Thyroid gland (tissue), 4 donors: Measurements from ENCODE around the gene TDRD9. TPM values are rescaled to one million over a fixed set of nuclear protein-coding genes. Genes with fewer than 3 reads are reported as not detected.

Experiments used
- DNase-seq, 2 donors: peaks; one replicate each; pipeline ENCODE4 v3.0.0-alpha.2; 2019
- H3K27ac ChIP-seq, 3 donors: fragments of 200-600 bp; sonication (generic); 1 replicate in 2 of 3; 2 replicates in 1 of 3; pipeline ENCODE4 v1.5.1; 2016 to 2019; ENCODE audit warnings: mild to moderate bottlenecking in 1 of 3, moderate library complexity in 1 of 3
- H3K27me3 ChIP-seq: fragments of 200-600 bp; sonication (generic); one replicate; pipeline ENCODE4 v1.5.1; 2019
- H3K36me3 ChIP-seq, 2 donors: fragments of 200-600 bp; sonication (generic); one replicate each; pipeline ENCODE4 v1.5.1; 2016 to 2019
- H3K4me1 ChIP-seq, 2 donors: fragments of 200-600 bp; sonication (generic); one replicate each; pipeline ENCODE4 v1.5.1; 2017 to 2019
- H3K4me3 ChIP-seq, 3 donors: fragments of 200-600 bp; sonication (generic); replicated peaks in 1 of 3; 1 replicate in 2 of 3; 2 replicates in 1 of 3; pipeline ENCODE4 v1.5.1; 2016; ENCODE audit warnings: mild to moderate bottlenecking in 1 of 3
- H3K9me3 ChIP-seq: fragments of 200-600 bp; sonication (generic); one replicate; pipeline ENCODE4 v1.5.1; 2017
- POLR2A ChIP-seq, 2 donors: fragments of 450-650 bp; IDR thresholded peaks; one replicate each; pipeline ENCODE4 v1.6.1; 2017; ENCODE audit warnings: antibody characterized with exemption in 2 of 2, mild to moderate bottlenecking in 2 of 2, moderate library complexity in 1 of 2
- WGBS, 2 donors: methylation state at CpG; one replicate each; pipeline ENCODE4 v1.1.5; 2017; 5-methylcytosine and 5-hydroxymethylcytosine counted together
- intact Hi-C: fragments of 100-400 bp; cut with DNase I; formaldehyde crosslinking; loops from one replicate; pipeline ENCODE4 v1.15.1; 2023
- total RNA-seq, 4 donors: library from RNA; depleted of rRNA; stranded (reverse); fragments of >200 nt; gene quantifications; one replicate each; pipeline ENCODE4 v1.2.3, GENCODE V29; 2016
- TF ChIP-seq, protein P1 (sequence below), 6 experiments: fragments of 200-600 bp in 3 of 6; fragments of 450-650 bp in 3 of 6; sonication (generic) in 3 of 6; IDR thresholded peaks; one replicate each; pipeline ENCODE4 v1.5.1; 2016 to 2019; ENCODE audit warnings: antibody characterized with exemption in 6 of 6, mild to moderate bottlenecking in 2 of 6, inconsistent platforms in 1 of 6, moderate library complexity in 1 of 6

Gene TDRD9
- total RNA-seq, 4 donors from 2014 or later: 27.4 to 85.1 (median 50.0) TPM

DNA sequence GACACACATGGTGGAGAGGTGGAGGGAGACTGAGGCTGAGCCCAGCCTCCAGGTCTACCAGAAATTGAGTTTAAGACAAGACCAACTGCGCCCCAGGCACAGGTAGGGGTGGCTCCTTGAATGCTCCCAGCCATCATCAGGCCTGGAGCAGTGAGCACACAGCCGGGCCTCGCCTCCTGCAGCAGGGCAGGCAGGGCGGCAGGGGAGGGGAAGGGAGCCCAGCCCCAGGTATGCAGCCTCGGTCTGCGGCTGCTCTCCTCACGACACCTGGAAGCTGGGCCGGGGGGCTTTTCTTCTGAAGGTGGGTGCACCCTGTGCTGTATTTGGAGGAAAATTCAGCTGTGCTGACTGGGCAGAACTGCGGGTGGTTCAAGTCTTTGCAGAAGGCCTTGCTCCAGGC lies 29.5 kb upstream of the TDRD9 start:
- no peak overlapping the region for H3K4me3 ChIP-seq
- no peaks in the 10 kb centered on the region for H3K9me3 ChIP-seq
- WGBS, 2 donors: 89 to 93% methylated on average over 9 of the region's 9 CpGs
- intact Hi-C loops: no loop called here
- no peak overlapping the region for H3K27ac ChIP-seq
- peaks cover 0 to 25% of the 10 kb centered on the region in 2 donors for H3K4me1 ChIP-seq
- no peak for DNase-seq
- no peaks in the 10 kb centered on the region for H3K36me3 ChIP-seq
- TF ChIP-seq, protein P1, sequence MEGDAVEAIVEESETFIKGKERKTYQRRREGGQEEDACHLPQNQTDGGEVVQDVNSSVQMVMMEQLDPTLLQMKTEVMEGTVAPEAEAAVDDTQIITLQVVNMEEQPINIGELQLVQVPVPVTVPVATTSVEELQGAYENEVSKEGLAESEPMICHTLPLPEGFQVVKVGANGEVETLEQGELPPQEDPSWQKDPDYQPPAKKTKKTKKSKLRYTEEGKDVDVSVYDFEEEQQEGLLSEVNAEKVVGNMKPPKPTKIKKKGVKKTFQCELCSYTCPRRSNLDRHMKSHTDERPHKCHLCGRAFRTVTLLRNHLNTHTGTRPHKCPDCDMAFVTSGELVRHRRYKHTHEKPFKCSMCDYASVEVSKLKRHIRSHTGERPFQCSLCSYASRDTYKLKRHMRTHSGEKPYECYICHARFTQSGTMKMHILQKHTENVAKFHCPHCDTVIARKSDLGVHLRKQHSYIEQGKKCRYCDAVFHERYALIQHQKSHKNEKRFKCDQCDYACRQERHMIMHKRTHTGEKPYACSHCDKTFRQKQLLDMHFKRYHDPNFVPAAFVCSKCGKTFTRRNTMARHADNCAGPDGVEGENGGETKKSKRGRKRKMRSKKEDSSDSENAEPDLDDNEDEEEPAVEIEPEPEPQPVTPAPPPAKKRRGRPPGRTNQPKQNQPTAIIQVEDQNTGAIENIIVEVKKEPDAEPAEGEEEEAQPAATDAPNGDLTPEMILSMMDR (IDR thresholded peaks at IDR 0.05): no peak
- no peak for TF ChIP-seq POLR2A (IDR thresholded peaks at IDR 0.05)
- no peaks in the 10 kb centered on the region for H3K27me3 ChIP-seq

DNA sequence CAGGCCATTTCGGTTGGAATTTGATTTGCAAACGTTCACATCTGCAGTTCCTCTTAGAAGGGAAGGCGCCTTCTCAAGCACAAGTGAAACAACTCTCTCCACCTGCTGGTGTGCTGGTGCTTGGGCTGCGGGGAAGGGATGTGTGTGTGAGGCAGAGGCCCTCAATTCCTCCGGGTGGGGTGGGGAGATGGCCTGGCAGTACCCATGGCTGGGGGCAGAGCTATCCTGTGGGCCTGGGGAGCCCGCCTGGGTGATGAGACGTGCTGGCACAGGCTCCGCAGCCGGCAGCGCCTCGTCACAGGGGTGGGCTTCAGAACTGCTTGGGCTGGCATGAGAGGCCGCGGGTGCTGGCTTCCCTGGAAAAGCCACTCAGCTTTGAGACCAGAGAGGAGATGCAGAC lies 28.9 kb upstream of the TDRD9 start:
- WGBS, 2 donors: 70 to 82% methylated on average over 7 to 13 of the region's 13 CpGs
- TF ChIP-seq, protein P1 (IDR thresholded peaks at IDR 0.05): no peak
- no peak for TF ChIP-seq POLR2A (IDR thresholded peaks at IDR 0.05)
- DNase-seq: no peak

DNA sequence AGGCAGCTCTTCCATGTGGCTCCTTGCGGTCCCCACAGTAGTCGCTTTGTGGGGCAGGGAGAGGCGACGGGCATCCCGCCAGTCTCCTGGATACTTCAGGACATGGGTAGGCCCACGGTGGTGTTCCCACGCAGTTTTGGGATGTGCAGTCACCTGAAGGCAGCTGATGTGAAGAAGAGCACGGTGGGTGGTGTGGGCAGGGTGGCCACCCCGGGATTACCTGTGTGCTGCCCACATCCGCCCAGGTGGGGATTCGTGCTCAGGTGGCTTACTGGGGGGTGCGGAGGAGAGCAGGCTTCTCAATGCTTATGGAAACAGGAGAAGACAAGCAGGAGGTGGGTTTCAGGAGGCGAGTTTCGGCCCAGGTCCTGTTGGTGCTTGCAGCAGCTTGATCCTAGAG lies 28.4 kb upstream of the TDRD9 start:
- TF ChIP-seq, protein P1 (IDR thresholded peaks at IDR 0.05): no peak
- no peak for TF ChIP-seq POLR2A (IDR thresholded peaks at IDR 0.05)
- no peak for DNase-seq
- Histone ChIP-seq H3K27ac (no peak overlapping the region), H3K36me3 (no peaks in the 10 kb centered on the region), H3K4me3 (no peak overlapping the region), H3K4me1 (peaks cover 0 to 16% of the 10 kb centered on the region in 2 donors), H3K9me3 (no peaks in the 10 kb centered on the region), H3K27me3 (no peaks in the 10 kb centered on the region)
- intact Hi-C loops: no loop called here
- WGBS, 2 donors: 94 to 97% methylated on average over 6 to 14 of the region's 14 CpGs

More for the DNA sequence above, 28.9 kb upstream of the TDRD9 start:
- Histone ChIP-seq H3K36me3 (no peaks in the 10 kb centered on the region), H3K4me1 (peaks cover 0 to 21% of the 10 kb centered on the region in 2 donors), H3K27ac (no peak overlapping the region), H3K9me3 (no peaks in the 10 kb centered on the region), H3K4me3 (no peak overlapping the region), H3K27me3 (no peaks in the 10 kb centered on the region)
- intact Hi-C loops: no loop called here

DNA sequence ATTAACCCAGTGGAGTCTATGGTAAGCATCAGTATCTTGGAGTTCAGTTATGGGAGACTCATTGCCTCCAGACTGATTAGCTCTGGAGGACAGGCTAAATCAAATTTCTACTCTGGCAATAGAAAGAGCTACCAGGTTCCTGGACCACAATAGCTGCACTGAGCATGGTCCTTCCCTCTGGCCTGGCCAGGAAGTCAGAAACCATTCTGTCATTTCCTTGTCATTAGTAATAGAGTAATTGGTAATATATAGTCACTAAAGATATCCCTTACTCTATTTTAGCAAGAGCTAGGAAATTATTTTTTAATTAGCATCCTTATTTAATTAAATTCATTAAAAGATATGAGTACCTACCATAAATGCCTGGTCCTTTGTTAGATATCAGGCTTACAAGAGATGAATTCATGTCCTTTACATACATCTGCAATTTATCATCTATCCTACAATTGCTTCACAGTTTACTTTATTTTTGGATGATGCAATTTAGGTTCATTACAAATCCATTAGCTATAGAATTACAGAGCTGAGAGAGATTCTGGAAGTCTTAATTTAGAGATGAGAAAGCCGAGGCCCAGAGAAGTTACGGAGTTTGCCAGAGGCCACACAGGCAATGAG lies 23.7 kb upstream of the TDRD9 start:
- no peaks in the 10 kb centered on the region for H3K9me3 ChIP-seq
- DNase-seq: no peak
- H3K4me1 ChIP-seq: peaks cover under 1 to 3% of the 10 kb centered on the region in 2 donors
- H3K36me3 ChIP-seq: no peaks in the 10 kb centered on the region
- WGBS, 2 donors: 88 to 91% methylated on average over 2 of the region's 2 CpGs
- no peak overlapping the region for H3K4me3 ChIP-seq
- TF ChIP-seq POLR2A (IDR thresholded peaks at IDR 0.05): no peak
- TF ChIP-seq, protein P1 (IDR thresholded peaks at IDR 0.05): no peak
- intact Hi-C loops: no loop called here
- no peak overlapping the region for H3K27ac ChIP-seq
- no peaks in the 10 kb centered on the region for H3K27me3 ChIP-seq

DNA sequence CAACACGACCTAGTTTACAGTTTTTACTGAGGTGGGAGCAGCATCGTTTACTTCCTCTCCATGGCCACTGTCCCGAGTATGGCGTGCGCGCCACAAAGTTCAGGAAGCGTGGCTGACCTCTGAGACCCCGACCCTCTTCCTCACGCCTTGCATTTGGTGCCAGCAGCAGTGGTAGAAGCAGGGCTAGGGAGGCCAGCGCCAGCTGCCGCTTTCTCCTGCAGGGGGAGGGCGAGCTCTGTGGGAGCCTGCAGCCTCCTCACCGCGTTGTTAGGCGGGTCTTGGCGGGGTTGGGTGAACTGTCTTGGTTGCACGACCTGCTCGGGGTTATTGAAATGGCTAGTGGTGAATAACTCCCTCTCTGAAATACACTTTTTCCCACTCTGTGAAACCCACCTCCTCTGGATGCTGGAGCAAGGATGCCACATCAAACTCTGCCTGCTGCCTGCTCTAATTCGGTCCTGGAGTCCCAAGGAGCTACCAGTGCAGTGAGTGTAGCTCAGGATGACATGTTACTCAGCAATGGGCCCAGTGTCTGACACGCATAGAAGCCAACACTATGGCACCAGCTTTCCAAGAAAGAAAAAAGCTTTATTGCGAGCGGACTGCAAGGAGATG lies 22.3 kb upstream of the TDRD9 start:
- DNase-seq: no peak
- WGBS, 2 donors: 50 to 70% methylated on average over 22 of the region's 22 CpGs
- Histone ChIP-seq H3K27me3 (no peaks in the 10 kb centered on the region), H3K36me3 (no peaks in the 10 kb centered on the region), H3K9me3 (no peaks in the 10 kb centered on the region), H3K4me3 (no peak overlapping the region), H3K27ac (no peak overlapping the region), H3K4me1 (peaks cover 6 to 16% of the 10 kb centered on the region in 2 donors)
- TF ChIP-seq, protein P1 (IDR thresholded peaks at IDR 0.05): no peak
- no peak for TF ChIP-seq POLR2A (IDR thresholded peaks at IDR 0.05)
- intact Hi-C loops: no loop called here
